Natural killer cell (primary cell): Measurements from ENCODE around the gene NIPAL1. TPM values are rescaled to one million over a fixed set of nuclear protein-coding genes. Genes with fewer than 3 reads are reported as not detected.
A peak's percentile ranks its signal among the peaks of the same experiment; 100 is the strongest.

ENCODE experiments used
- ATAC-seq, 3 donors: fragments of 150-1000 bp in 2 of 3; fragments of 200-7000 bp in 1 of 3; cut with Tn5 transposase; 1 replicate in 1 of 3; 2 replicates in 2 of 3; pipeline ENCODE4 v1.10.0; 2021; ENCODE audit warnings: mild to moderate bottlenecking in 2 of 3, moderate library complexity in 2 of 3
- DNase-seq, 2 donors: peaks; one replicate each; pipeline versions ENCODE4 v3.0.0 to v3.0.0-alpha.2; 2013 to 2021; ENCODE audit warnings: mixed read lengths in 1 of 2
- H3K27ac ChIP-seq: one replicate; pipeline ENCODE4 v1.5.1; 2013; ENCODE audit warnings: mild to moderate bottlenecking, low read length
- H3K27me3 ChIP-seq: one replicate; pipeline ENCODE4 v1.6.1; 2013; ENCODE audit warnings: low read length; ENCODE audit not compliant: control insufficient read depth, insufficient read depth
- H3K36me3 ChIP-seq: one replicate; pipeline ENCODE4 v1.6.1; 2013; ENCODE audit warnings: low read length; ENCODE audit not compliant: control insufficient read depth, insufficient read depth
- H3K4me1 ChIP-seq: one replicate; pipeline ENCODE4 v1.6.1; 2013; ENCODE audit warnings: low read length; ENCODE audit not compliant: control insufficient read depth, insufficient read depth
- H3K4me3 ChIP-seq: one replicate; pipeline ENCODE4 v1.5.1; 2013; ENCODE audit warnings: low read length
- H3K9me3 ChIP-seq: one replicate; pipeline ENCODE4 v1.6.1; 2013; ENCODE audit warnings: low read length; ENCODE audit not compliant: control insufficient read depth, insufficient read depth
- H3K27ac Mint-ChIP-seq, 2 donors: one replicate each; pipeline ENCODE4 v1.8.0; 2022; ENCODE audit warnings: mild to moderate bottlenecking in 2 of 2, mixed read lengths in 2 of 2, moderate library complexity in 1 of 2
- H3K27me3 Mint-ChIP-seq, 2 donors: one replicate each; pipeline ENCODE4 v1.8.0; 2022; ENCODE audit warnings: low read depth in 2 of 2, mixed read lengths in 2 of 2
- H3K36me3 Mint-ChIP-seq: one replicate; pipeline ENCODE4 v1.8.0; 2022; ENCODE audit warnings: mixed read lengths
- H3K4me1 Mint-ChIP-seq, 2 donors: one replicate each; pipeline ENCODE4 v1.8.0; 2022; ENCODE audit warnings: mixed read lengths in 2 of 2
- H3K4me3 Mint-ChIP-seq: one replicate; pipeline ENCODE4 v1.8.0; 2022; ENCODE audit warnings: mild to moderate bottlenecking, moderate library complexity, mixed read lengths
- H3K9me3 Mint-ChIP-seq, 2 donors: one replicate each; pipeline ENCODE4 v1.8.0; 2022; ENCODE audit warnings: mixed read lengths in 2 of 2
- WGBS: methylation state at CpG from one replicate; pipeline ENCODE4 v1.1.7; 2013; ENCODE audit warnings: missing lambda C conversion rate; ENCODE audit not compliant: insufficient coverage; 5-methylcytosine and 5-hydroxymethylcytosine counted together
- intact Hi-C: fragments of 100-400 bp; cut with micrococcal nuclease; formaldehyde crosslinking; loops from one replicate; pipeline ENCODE4 v1.14.2; 2022
- total RNA-seq, 4 donors: library from RNA; stranded (reverse); fragments of 120-200 nt in 1 of 4; gene quantifications; one replicate each; pipeline versions ENCODE4 v1.2.3 to v1.2.4, GENCODE V29; 2013 to 2022
- TF ChIP-seq, protein P1 (sequence below): fragments of 200-600 bp; IDR thresholded peaks from one replicate; pipeline ENCODE4 v1.8.0; 2022; ENCODE audit warnings: antibody characterized with exemption

NIPAL1 gene
- total RNA-seq, 3 donors from 2014 or later (not counting 1 experiment from before 2014, with no cell fraction given) = 1.4 TPM; not detected in 2

DNA sequence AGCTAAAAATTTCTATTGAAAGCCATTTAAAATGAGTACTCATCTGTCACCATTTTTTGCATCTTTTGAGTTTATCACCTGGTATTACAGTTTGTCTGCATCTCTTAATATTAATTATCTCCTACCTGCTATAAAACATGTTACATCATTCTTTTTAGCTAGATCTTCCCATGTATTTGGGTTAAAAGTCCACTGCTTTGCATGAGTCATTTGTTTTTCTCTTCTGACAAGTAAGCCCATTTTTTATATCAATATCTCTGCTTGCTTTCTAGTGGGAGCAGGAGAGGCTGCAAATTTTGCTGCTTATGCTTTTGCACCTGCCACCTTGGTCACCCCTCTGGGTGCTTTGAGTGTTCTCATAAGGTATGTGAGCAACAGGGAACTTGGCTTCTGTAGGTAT is 16.1 kb downstream of the NIPAL1 start:
- no peaks in the 10 kb centered on the region for H3K9me3 ChIP-seq
- Mint-ChIP-seq H3K27ac (no peak overlapping the region), H3K36me3 (no peaks in the 10 kb centered on the region), H3K9me3 (no peaks in the 10 kb centered on the region), H3K4me3 (no peak overlapping the region), H3K27me3 (peaks cover 10 to 17% of the 10 kb centered on the region in 2 donors), H3K4me1 (peaks cover 13 to 15% of the 10 kb centered on the region in 2 donors)
- no peaks in the 10 kb centered on the region for H3K27me3 ChIP-seq
- intact Hi-C loops = loop anchor here (1.0 kb wide), 1 partner anchor 109 kb away; no protein-coding TSS in a partner anchor
- TF ChIP-seq, protein P1, sequence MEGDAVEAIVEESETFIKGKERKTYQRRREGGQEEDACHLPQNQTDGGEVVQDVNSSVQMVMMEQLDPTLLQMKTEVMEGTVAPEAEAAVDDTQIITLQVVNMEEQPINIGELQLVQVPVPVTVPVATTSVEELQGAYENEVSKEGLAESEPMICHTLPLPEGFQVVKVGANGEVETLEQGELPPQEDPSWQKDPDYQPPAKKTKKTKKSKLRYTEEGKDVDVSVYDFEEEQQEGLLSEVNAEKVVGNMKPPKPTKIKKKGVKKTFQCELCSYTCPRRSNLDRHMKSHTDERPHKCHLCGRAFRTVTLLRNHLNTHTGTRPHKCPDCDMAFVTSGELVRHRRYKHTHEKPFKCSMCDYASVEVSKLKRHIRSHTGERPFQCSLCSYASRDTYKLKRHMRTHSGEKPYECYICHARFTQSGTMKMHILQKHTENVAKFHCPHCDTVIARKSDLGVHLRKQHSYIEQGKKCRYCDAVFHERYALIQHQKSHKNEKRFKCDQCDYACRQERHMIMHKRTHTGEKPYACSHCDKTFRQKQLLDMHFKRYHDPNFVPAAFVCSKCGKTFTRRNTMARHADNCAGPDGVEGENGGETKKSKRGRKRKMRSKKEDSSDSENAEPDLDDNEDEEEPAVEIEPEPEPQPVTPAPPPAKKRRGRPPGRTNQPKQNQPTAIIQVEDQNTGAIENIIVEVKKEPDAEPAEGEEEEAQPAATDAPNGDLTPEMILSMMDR = no peak
- H3K4me1 ChIP-seq = peaks cover 8% of the 10 kb centered on the region
- H3K4me3 ChIP-seq = no peak overlapping the region
- H3K36me3 ChIP-seq = no peaks in the 10 kb centered on the region
- no peak for DNase-seq
- H3K27ac ChIP-seq = no peak overlapping the region
- ATAC-seq = no peak

GRCh38 chr4:48033412-48033811 is 16.8 kb downstream of the NIPAL1 start:
- Mint-ChIP-seq H3K4me3 (no peak overlapping the region), H3K9me3 (no peaks in the 10 kb centered on the region), H3K4me1 (peaks cover 10 to 11% of the 10 kb centered on the region in 2 donors), H3K27me3 (peaks cover 3 to 17% of the 10 kb centered on the region in 2 donors), H3K36me3 (no peaks in the 10 kb centered on the region), H3K27ac (peak overlapping the region in 1 of 2 donors; percentile 19)
- ATAC-seq = no peak
- Histone ChIP-seq H3K9me3 (no peaks in the 10 kb centered on the region), H3K36me3 (no peaks in the 10 kb centered on the region), H3K27ac (no peak overlapping the region), H3K4me3 (no peak overlapping the region), H3K4me1 (peaks cover 8% of the 10 kb centered on the region), H3K27me3 (no peaks in the 10 kb centered on the region)
- no peak for DNase-seq
- TF ChIP-seq, protein P1 = no peak
- intact Hi-C loops = loop anchor here (1.0 kb wide), 1 partner anchor 108 kb away; no protein-coding TSS in a partner anchor

- intact Hi-C loops = loop anchor here (1.0 kb wide), 2 partner anchors 53 to 107 kb away; no protein-coding TSS in a partner anchor
- peaks cover 8% of the 10 kb centered on the region for H3K4me1 ChIP-seq
- peaks cover 0 to 17% of the 10 kb centered on the region in 2 donors for H3K27me3 Mint-ChIP-seq
- no peaks in the 10 kb centered on the region for H3K27me3 ChIP-seq
- no peaks in the 10 kb centered on the region for H3K9me3 ChIP-seq
- H3K9me3 Mint-ChIP-seq = no peaks in the 10 kb centered on the region
- no peak overlapping the region for H3K4me3 ChIP-seq
- H3K27ac ChIP-seq = no peak overlapping the region
- 91% methylated on average over 1 of the region's 1 CpG for WGBS
- TF ChIP-seq, protein P1 = peak; percentile 83
- H3K4me3 Mint-ChIP-seq = no peak overlapping the region
- H3K4me1 Mint-ChIP-seq = peaks cover 6 to 7% of the 10 kb centered on the region in 2 donors
- no peaks in the 10 kb centered on the region for H3K36me3 ChIP-seq
- H3K36me3 Mint-ChIP-seq = no peaks in the 10 kb centered on the region
- DNase-seq (peak; percentile 55 to 78), ATAC-seq (peak; percentile 84 to 99 (median 98))
- peak overlapping the region in 1 of 2 donors; percentile 19 for H3K27ac Mint-ChIP-seq
Observed at GRCh38 chr4:48033825-48034413, 17.3 kb downstream of the NIPAL1 start.

DNA sequence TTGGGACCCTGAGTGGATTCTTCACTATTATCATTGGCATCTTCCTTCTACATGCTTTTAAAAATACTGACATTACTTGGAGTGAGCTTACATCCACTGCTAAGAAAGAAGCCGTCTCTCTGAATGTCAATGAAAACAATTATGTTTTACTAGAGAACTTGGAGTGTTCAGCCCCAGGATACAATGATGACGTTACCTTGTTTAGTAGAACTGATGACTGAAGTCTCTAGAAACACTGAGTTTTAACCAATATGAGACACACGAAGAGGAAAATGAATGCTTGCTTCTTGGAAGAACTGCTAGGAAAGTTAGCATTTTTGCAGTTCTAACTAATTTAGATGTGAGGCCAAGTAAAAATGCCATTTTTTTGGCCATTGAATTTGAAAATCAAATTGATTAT is 19.4 kb downstream of the NIPAL1 start:
- peaks cover 0 to 21% of the 10 kb centered on the region in 2 donors for H3K27me3 Mint-ChIP-seq
- no peak overlapping the region for H3K27ac Mint-ChIP-seq
- no peaks in the 10 kb centered on the region for H3K36me3 ChIP-seq
- no peak overlapping the region for H3K4me3 Mint-ChIP-seq
- no peaks in the 10 kb centered on the region for H3K9me3 Mint-ChIP-seq
- 94% methylated on average over 3 of the region's 3 CpGs for WGBS
- DNase-seq = no peak
- ATAC-seq = no peak
- no peaks in the 10 kb centered on the region for H3K27me3 ChIP-seq
- peaks cover 6 to 7% of the 10 kb centered on the region in 2 donors for H3K4me1 Mint-ChIP-seq
- no peak overlapping the region for H3K4me3 ChIP-seq
- H3K9me3 ChIP-seq = no peaks in the 10 kb centered on the region
- H3K36me3 Mint-ChIP-seq = no peaks in the 10 kb centered on the region
- H3K4me1 ChIP-seq = peaks cover 8% of the 10 kb centered on the region
- intact Hi-C loops = no loop called here
- H3K27ac ChIP-seq = no peak overlapping the region
- TF ChIP-seq, protein P1 = no peak
